ENCODE measurements around the gene SGTA. TPM values are rescaled to one million over a fixed set of nuclear protein-coding genes. Genes with fewer than 3 reads are reported as not detected.
"Not testable (repeated sequence)": the region's sequence is repeated elsewhere in the genome, so short reads cannot be mapped to it uniquely, and the experiment has no call there.

SGTA gene
- total and polyA plus RNA-seq, 12 donors, result 28.2 to 104 (median 54.9) TPM

- H3K27ac ChIP-seq, result no peak overlapping the region
- H3K9me3 ChIP-seq (replicated peaks in 1 of 3), result no peaks in the 10 kb centered on the region
- H3K4me1 ChIP-seq (replicated peaks in 1 of 2), result peaks cover 4 to 8% of the 10 kb centered on the region in 2 donors
- H3K36me3 ChIP-seq (replicated peaks in 1 of 2), result peaks cover 0 to 9% of the 10 kb centered on the region in 2 donors
- intact Hi-C loops (cut with DNase I), result no loop called here
- no peak overlapping the region for H3K4me3 ChIP-seq
- 94 to 97% (median 97%) methylated on average over 11 to 12 of the region's 12 CpGs for WGBS, 4 donors
- no peak for DNase-seq
- no peaks in the 10 kb centered on the region for H3K27me3 ChIP-seq
- TF ChIP-seq POLR2A (IDR thresholded peaks at IDR 0.05), result no peak
- no peak for TF ChIP-seq CTCF (IDR thresholded peaks at IDR 0.05)
Observed at GRCh38 chr19:2793577-2793976, 10.5 kb upstream of the SGTA start.

- Histone ChIP-seq H3K4me3 (no peak overlapping the region), H3K27me3 (no peaks in the 10 kb centered on the region), H3K36me3 (replicated peaks in 1 of 2) (peaks cover 0 to 9% of the 10 kb centered on the region in 2 donors), H3K9me3 (replicated peaks in 1 of 3) (no peaks in the 10 kb centered on the region), H3K4me1 (replicated peaks in 1 of 2) (peaks cover under 1 to 3% of the 10 kb centered on the region in 2 donors), H3K27ac (no peak overlapping the region)
- no peak for TF ChIP-seq POLR2A (IDR thresholded peaks at IDR 0.05)
- TF ChIP-seq CTCF (IDR thresholded peaks at IDR 0.05), result no peak
- 94 to 99% (median 97%) methylated on average over 7 of the region's 7 CpGs for WGBS, 4 donors
- DNase-seq, result no peak
- intact Hi-C loops (cut with DNase I), result no loop called here
Observed at GRCh38 chr19:2793126-2793525, 10.1 kb upstream of the SGTA start.

- H3K36me3 ChIP-seq (replicated peaks in 1 of 2); intact Hi-C loops (cut with DNase I): not testable (repeated sequence)
- WGBS, 4 donors, result 94 to 96% (median 95%) methylated on average over 10 of the region's 10 CpGs
Observed at GRCh38 chr19:2792666-2793065, 9.6 kb upstream of the SGTA start.

GRCh38 chr19:2791876-2792275, 8.8 kb upstream of the SGTA start:
- intact Hi-C loops (cut with DNase I), result no loop called here
- WGBS, 4 donors, result 88 to 94% (median 92%) methylated on average over 16 of the region's 16 CpGs

More at GRCh38 chr19:2792666-2793065, 9.6 kb upstream of the SGTA start:
- H3K27me3 ChIP-seq; H3K9me3 ChIP-seq (replicated peaks in 1 of 3); H3K27ac ChIP-seq; H3K4me1 ChIP-seq (replicated peaks in 1 of 2); DNase-seq; H3K4me3 ChIP-seq: not testable (repeated sequence)

More at GRCh38 chr19:2791876-2792275, 8.8 kb upstream of the SGTA start:
- H3K36me3 ChIP-seq (replicated peaks in 1 of 2), result peaks cover 0 to 9% of the 10 kb centered on the region in 2 donors
- DNase-seq, result no peak
- no peaks in the 10 kb centered on the region for H3K4me1 ChIP-seq (replicated peaks in 1 of 2)
- no peaks in the 10 kb centered on the region for H3K9me3 ChIP-seq (replicated peaks in 1 of 3)
- TF ChIP-seq CTCF (IDR thresholded peaks at IDR 0.05) (no peak), POLR2A (IDR thresholded peaks at IDR 0.05) (no peak)
- no peak overlapping the region for H3K27ac ChIP-seq
- no peaks in the 10 kb centered on the region for H3K27me3 ChIP-seq
- no peak overlapping the region for H3K4me3 ChIP-seq
